Measurements from ENCODE around the gene MYDGF.
"Not testable (repeated sequence)": the region's sequence is repeated elsewhere in the genome, so short reads cannot be mapped to it uniquely, and the experiment has no call there.

- TF ChIP-seq CTCF (conservative IDR thresholded peaks at IDR 0.05; ENCODE audit: low read length); EZH2phosphoT487 (IDR thresholded peaks at IDR 0.05; ENCODE audit: borderline replicate concordance, low read depth, low read length): not testable (repeated sequence)
These were observed 45.0 kb upstream of the MYDGF start for GRCh38 chr19:4715178-4715528.
